NK-92 (cell line): ENCODE results near the gene SMIM3.
"Not testable (repeated sequence)": the region's sequence is repeated elsewhere in the genome, so short reads cannot be mapped to it uniquely, and the experiment has no call there.

Experiments
- DNase-seq: peaks from one replicate; lab custom pipeline; 2025; ENCODE audit not compliant: unreplicated experiment; lab: John Stamatoyannopoulos, UW

The SMIM3 gene

GRCh38 chr5:150793423-150793888 lies 14.9 kb downstream of the SMIM3 start:
- DNase-seq, result not testable (repeated sequence)

GRCh38 chr5:150794927-150795326 lies 16.4 kb downstream of the SMIM3 start:
- DNase-seq, result no peak

- DNase-seq, result no peak
Measured at GRCh38 chr5:150797384-150797783, 18.8 kb downstream of the SMIM3 start.

GRCh38 chr5:150801117-150801927 lies 22.8 kb downstream of the SMIM3 start:
- DNase-seq, result no peak

GRCh38 chr5:150804388-150804787 lies 25.8 kb downstream of the SMIM3 start:
- DNase-seq, result no peak

GRCh38 chr5:150809363-150809762 lies 30.8 kb downstream of the SMIM3 start:
- no peak for DNase-seq

- DNase-seq, result no peak
Measured at GRCh38 chr5:150815010-150815409, 36.5 kb downstream of the SMIM3 start.

GRCh38 chr5:150816946-150817345 lies 38.4 kb downstream of the SMIM3 start:
- no peak for DNase-seq

GRCh38 chr5:150829744-150830143 lies 51.2 kb downstream of the SMIM3 start:
- no peak for DNase-seq

GRCh38 chr5:150831821-150832220 lies 53.3 kb downstream of the SMIM3 start:
- DNase-seq, result not testable (repeated sequence)

GRCh38 chr5:150836064-150836463 lies 57.5 kb downstream of the SMIM3 start:
- no peak for DNase-seq

- no peak for DNase-seq
Measured at GRCh38 chr5:150836703-150837102, 58.1 kb downstream of the SMIM3 start.

- DNase-seq, result not testable (repeated sequence)
Measured at GRCh38 chr5:150845185-150845859, 66.8 kb downstream of the SMIM3 start.

- not testable (repeated sequence) for DNase-seq
Measured at GRCh38 chr5:150846308-150846653, 67.7 kb downstream of the SMIM3 start, which contains the start of gene IRGM. IRGM (plus strand) TSS chr5:150846521; CDS start chr5:150848124, 1,603 bp downstream.
